Gastrocnemius medialis (tissue), 4 donors: ENCODE results near the gene FAM98B.

Source experiments
- POLR2A ChIP-seq, 2 donors: fragments of 450-650 bp; IDR thresholded peaks; one replicate each; pipeline ENCODE4 v1.6.1; 2017; ENCODE audit warnings: antibody characterized with exemption in 2 of 2, mild to moderate bottlenecking in 2 of 2, moderate library complexity in 2 of 2
- TF ChIP-seq, protein P1 (sequence below), 5 experiments: fragments of 450-650 bp in 3 of 5; fragments of 200-600 bp in 2 of 5; sonication (generic) in 2 of 5; IDR thresholded peaks in 4 of 5; conservative IDR thresholded peaks in 1 of 5; 1 replicate in 4 of 5; 2 replicates in 1 of 5; pipeline ENCODE4 v1.5.1; 2016 to 2019; ENCODE audit warnings: antibody characterized with exemption in 5 of 5, mild to moderate bottlenecking in 3 of 5, moderate library complexity in 3 of 5

DNA sequence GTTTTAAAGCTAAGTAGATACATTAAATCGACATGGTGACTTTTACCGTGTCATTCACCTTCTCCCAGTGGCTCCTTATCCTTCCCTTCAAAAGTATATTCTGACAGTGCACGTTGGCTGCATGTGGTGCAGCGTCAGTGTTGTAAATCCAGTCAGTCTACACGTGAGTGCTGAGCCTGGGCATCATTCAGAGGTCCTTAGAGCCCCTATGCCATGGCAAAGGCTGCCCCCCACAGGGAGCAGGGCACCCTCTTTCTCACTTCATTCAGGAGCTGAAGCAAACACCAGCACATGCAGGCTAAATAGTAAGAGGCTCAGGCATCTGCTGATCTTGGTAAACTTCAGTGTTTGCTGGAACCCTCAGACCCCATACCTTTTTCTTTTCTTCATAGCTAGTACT lies 67.4 kb downstream of the FAM98B start:
- TF ChIP-seq, protein P1, sequence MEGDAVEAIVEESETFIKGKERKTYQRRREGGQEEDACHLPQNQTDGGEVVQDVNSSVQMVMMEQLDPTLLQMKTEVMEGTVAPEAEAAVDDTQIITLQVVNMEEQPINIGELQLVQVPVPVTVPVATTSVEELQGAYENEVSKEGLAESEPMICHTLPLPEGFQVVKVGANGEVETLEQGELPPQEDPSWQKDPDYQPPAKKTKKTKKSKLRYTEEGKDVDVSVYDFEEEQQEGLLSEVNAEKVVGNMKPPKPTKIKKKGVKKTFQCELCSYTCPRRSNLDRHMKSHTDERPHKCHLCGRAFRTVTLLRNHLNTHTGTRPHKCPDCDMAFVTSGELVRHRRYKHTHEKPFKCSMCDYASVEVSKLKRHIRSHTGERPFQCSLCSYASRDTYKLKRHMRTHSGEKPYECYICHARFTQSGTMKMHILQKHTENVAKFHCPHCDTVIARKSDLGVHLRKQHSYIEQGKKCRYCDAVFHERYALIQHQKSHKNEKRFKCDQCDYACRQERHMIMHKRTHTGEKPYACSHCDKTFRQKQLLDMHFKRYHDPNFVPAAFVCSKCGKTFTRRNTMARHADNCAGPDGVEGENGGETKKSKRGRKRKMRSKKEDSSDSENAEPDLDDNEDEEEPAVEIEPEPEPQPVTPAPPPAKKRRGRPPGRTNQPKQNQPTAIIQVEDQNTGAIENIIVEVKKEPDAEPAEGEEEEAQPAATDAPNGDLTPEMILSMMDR (IDR thresholded peaks at IDR 0.05 in 4 of 5, conservative IDR thresholded peaks at IDR 0.05 in 1 of 5), result no peak
- no peak for TF ChIP-seq POLR2A (IDR thresholded peaks at IDR 0.05)
